A673 (cell line): Measurements from ENCODE around the gene KCNG2.

Experiments
- EZH2 ChIP-seq: fragments of 200-600 bp; sonication (generic); IDR thresholded peaks from 2 replicates; pipeline ENCODE4 v1.6.1; 2017; ENCODE audit warnings: borderline replicate concordance, low read depth, mild to moderate bottlenecking, mixed read lengths, antibody characterized with exemption, low read length; ENCODE audit not compliant: poor library complexity, severe bottlenecking
- TF ChIP-seq, protein P1 (sequence below): fragments of 300-800, 200-600 bp; sonication (generic); conservative IDR thresholded peaks from 2 replicates; pipeline ENCODE4 v1.5.1; 2017; ENCODE audit warnings: low read depth, mild to moderate bottlenecking, antibody characterized with exemption, low read length, moderate library complexity, mixed read lengths

DNA sequence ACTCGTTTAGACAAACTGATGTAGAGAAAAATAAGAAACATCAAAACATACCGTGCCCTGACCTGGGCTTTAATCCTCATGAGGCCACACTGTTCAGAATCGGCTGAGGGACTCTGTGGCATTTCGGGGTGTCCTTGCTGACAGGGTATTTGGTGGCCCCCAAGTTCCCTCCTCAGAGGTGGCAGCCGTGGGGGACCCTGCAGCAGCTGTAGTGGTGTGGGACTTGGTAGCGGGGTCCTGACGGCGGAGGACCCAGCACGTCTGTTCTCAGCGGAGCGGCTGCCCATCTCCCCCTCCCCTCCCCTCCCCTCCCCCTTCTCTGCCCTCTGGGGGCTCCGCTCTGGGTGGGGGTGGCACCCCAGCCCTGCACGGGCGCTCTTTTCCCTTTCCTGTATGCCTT is 18.4 kb downstream of the KCNG2 start:
- TF ChIP-seq, protein P1, sequence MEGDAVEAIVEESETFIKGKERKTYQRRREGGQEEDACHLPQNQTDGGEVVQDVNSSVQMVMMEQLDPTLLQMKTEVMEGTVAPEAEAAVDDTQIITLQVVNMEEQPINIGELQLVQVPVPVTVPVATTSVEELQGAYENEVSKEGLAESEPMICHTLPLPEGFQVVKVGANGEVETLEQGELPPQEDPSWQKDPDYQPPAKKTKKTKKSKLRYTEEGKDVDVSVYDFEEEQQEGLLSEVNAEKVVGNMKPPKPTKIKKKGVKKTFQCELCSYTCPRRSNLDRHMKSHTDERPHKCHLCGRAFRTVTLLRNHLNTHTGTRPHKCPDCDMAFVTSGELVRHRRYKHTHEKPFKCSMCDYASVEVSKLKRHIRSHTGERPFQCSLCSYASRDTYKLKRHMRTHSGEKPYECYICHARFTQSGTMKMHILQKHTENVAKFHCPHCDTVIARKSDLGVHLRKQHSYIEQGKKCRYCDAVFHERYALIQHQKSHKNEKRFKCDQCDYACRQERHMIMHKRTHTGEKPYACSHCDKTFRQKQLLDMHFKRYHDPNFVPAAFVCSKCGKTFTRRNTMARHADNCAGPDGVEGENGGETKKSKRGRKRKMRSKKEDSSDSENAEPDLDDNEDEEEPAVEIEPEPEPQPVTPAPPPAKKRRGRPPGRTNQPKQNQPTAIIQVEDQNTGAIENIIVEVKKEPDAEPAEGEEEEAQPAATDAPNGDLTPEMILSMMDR: no peak
- no peak for TF ChIP-seq EZH2
